GM15510 (cell line): ENCODE measurements around the gene NXPE1.

ENCODE experiments used
- POLR2A ChIP-seq: IDR thresholded peaks from 3 replicates; pipeline ENCODE4 v1.6.1; 2011; ENCODE audit warnings: borderline replicate concordance; ENCODE audit not compliant: insufficient read length; ENCODE audit errors: extremely low read depth

Gene NXPE1

GRCh38 chr11:114571712-114572111, 12.0 kb upstream of the NXPE1 start:
- TF ChIP-seq POLR2A, result no peak

- no peak for TF ChIP-seq POLR2A
Measured at GRCh38 chr11:114569801-114570200, 10.1 kb upstream of the NXPE1 start.

- TF ChIP-seq POLR2A, result no peak
Measured at GRCh38 chr11:114566276-114566675, 6.6 kb upstream of the NXPE1 start.

GRCh38 chr11:114564831-114565230, 5.2 kb upstream of the NXPE1 start:
- TF ChIP-seq POLR2A, result no peak

GRCh38 chr11:114563077-114563476, 3.4 kb upstream of the NXPE1 start:
- TF ChIP-seq POLR2A, result no peak

GRCh38 chr11:114562166-114562916, 2.7 kb upstream of the NXPE1 start:
- TF ChIP-seq POLR2A, result no peak

GRCh38 chr11:114556135-114556534, 3.5 kb downstream of the NXPE1 start:
- TF ChIP-seq POLR2A, result no peak

GRCh38 chr11:114553642-114554041, 6.0 kb downstream of the NXPE1 start:
- no peak for TF ChIP-seq POLR2A

- no peak for TF ChIP-seq POLR2A
Measured at GRCh38 chr11:114551060-114551459, 8.6 kb downstream of the NXPE1 start.

- TF ChIP-seq POLR2A, result no peak
Measured at GRCh38 chr11:114525682-114526081, 34.0 kb downstream of the NXPE1 start.

GRCh38 chr11:114524122-114524521, 35.6 kb downstream of the NXPE1 start:
- no peak for TF ChIP-seq POLR2A

- TF ChIP-seq POLR2A, result no peak
Measured at GRCh38 chr11:114522818-114523217, 36.9 kb downstream of the NXPE1 start.

- no peak for TF ChIP-seq POLR2A
Measured at GRCh38 chr11:114511538-114511937, 48.1 kb downstream of the NXPE1 start.

- TF ChIP-seq POLR2A, result no peak
Measured at GRCh38 chr11:114511079-114511478, 48.6 kb downstream of the NXPE1 start.

GRCh38 chr11:114501901-114502300, 57.8 kb downstream of the NXPE1 start:
- TF ChIP-seq POLR2A, result no peak

- TF ChIP-seq POLR2A, result no peak
Measured at GRCh38 chr11:114499756-114500155, 59.9 kb downstream of the NXPE1 start.
